Neural progenitor cell (in vitro differentiated cells): ENCODE measurements around the gene ZBTB4.

Experiments used
- EZH2phosphoT487 ChIP-seq: fragments of 200-600 bp; sonication (generic); IDR thresholded peaks from 2 replicates; pipeline ENCODE4 v1.6.1; 2017; ENCODE audit warnings: antibody characterized with exemption
- TF ChIP-seq, protein P1 (sequence below): fragments of 200-600 bp; sonication (generic); IDR thresholded peaks from 2 replicates; pipeline ENCODE4 v1.5.1; 2017; ENCODE audit warnings: antibody characterized with exemption, mild to moderate bottlenecking

DNA sequence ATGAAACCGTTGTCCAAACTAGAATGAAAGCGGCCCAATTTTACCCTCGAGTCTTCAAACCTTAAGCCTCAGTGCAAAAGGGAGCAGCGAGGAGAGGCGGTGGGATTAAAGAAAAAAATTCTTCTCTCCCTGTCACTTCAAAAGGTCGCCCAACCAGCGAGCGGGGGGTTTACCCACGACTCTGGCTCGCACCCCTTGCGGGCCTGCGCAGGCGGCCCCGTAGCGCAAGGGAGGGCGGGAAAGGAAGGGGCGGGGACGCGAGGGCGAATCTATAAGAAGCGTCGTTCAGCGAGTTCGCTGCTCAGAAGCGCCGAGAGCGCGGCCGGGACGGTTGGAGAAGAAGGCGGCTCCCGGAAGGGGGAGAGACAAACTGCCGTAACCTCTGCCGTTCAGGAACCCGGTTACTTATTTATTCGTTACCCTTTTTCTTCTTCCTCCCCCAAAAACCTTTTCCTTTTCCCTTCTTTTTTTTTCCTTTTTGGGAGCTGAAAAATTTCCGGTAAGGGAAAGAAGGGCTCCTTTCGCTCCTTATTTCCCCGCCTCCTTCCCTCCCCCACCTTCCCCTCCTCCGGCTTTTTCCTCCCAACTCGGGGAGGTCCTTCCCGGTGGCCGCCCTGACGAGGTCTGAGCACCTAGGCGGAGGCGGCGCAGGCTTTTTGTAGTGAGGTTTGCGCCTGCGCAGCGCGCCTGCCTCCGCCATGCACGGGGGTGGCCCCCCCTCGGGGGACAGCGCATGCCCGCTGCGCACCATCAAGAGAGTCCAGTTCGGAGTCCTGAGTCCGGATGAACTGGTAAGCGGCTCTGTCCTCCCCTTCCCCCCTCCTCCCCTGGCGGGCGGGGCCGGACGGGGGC is 4.9 kb upstream of the ZBTB4 start, which contains the start of gene POLR2A:
- TF ChIP-seq, protein P1, sequence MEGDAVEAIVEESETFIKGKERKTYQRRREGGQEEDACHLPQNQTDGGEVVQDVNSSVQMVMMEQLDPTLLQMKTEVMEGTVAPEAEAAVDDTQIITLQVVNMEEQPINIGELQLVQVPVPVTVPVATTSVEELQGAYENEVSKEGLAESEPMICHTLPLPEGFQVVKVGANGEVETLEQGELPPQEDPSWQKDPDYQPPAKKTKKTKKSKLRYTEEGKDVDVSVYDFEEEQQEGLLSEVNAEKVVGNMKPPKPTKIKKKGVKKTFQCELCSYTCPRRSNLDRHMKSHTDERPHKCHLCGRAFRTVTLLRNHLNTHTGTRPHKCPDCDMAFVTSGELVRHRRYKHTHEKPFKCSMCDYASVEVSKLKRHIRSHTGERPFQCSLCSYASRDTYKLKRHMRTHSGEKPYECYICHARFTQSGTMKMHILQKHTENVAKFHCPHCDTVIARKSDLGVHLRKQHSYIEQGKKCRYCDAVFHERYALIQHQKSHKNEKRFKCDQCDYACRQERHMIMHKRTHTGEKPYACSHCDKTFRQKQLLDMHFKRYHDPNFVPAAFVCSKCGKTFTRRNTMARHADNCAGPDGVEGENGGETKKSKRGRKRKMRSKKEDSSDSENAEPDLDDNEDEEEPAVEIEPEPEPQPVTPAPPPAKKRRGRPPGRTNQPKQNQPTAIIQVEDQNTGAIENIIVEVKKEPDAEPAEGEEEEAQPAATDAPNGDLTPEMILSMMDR, result no peak
- no peak for TF ChIP-seq EZH2phosphoT487
